K562 (cell line): ENCODE results near the gene NAGLU. TPM values are rescaled to one million over a fixed set of nuclear protein-coding genes. Genes with fewer than 3 reads are reported as not detected.
A peak's percentile ranks its signal among the peaks of the same experiment; 100 is the strongest.

Experiments used
- ATF7 ChIP-seq: fragments of 450-650 bp; IDR thresholded peaks from 2 replicates; pipeline ENCODE4 v1.7.1; 2014; ENCODE audit warnings: mild to moderate bottlenecking, moderate library complexity
- FOXK2 ChIP-seq, 2 experiments: fragments of 450-650 bp; IDR thresholded peaks in 1 of 2; conservative IDR thresholded peaks in 1 of 2; 2 replicates each; pipeline ENCODE4 v1.6.1; 2016; ENCODE audit warnings: low read depth in 2 of 2, mild to moderate bottlenecking in 1 of 2
- ID3 ChIP-seq, 2 experiments: fragments of 250-450 bp in 1 of 2; fragments of 450-650 bp in 1 of 2; sonication (Bioruptor Pico) in 1 of 2; IDR thresholded peaks; 2 replicates each; pipeline versions ENCODE4 v1.6.1 to v1.8.0; 2016 to 2021; ENCODE audit warnings: mild to moderate bottlenecking in 2 of 2, moderate library complexity in 2 of 2, missing compliant biosample characterization in 1 of 2, missing genetic modification characterization in 1 of 2
- MXI1 ChIP-seq: IDR thresholded peaks from 2 replicates; pipeline ENCODE4 v1.6.1; 2011; ENCODE audit warnings: low read depth, mild to moderate bottlenecking, improper control_type of control experiment, low read length
- NCOA6 ChIP-seq: fragments of 450-650 bp; IDR thresholded peaks from 2 replicates; pipeline ENCODE4 v1.6.1; 2017; ENCODE audit warnings: mild to moderate bottlenecking
- NFYB ChIP-seq: IDR thresholded peaks from 2 replicates; pipeline ENCODE4 v1.6.1; 2011; ENCODE audit warnings: mild to moderate bottlenecking, moderate library complexity; ENCODE audit not compliant: insufficient read length; ENCODE audit errors: extremely low read depth
- POLR2A ChIP-seq: fragments of 450-650 bp; conservative IDR thresholded peaks from 2 replicates; pipeline ENCODE4 v1.6.1; 2016
- POLR2H ChIP-seq: IDR thresholded peaks from 2 replicates; pipeline ENCODE4 v1.6.1; 2016; ENCODE audit warnings: missing genetic modification characterization, low read depth, mild to moderate bottlenecking, control low read depth, missing compliant biosample characterization, moderate library complexity
- RBFOX2 ChIP-seq: fragments of 200-400 bp; formaldehyde crosslinking; IDR thresholded peaks from 2 replicates; pipeline ENCODE4 v1.6.1; 2017; ENCODE audit warnings: low read depth, mild to moderate bottlenecking, low read length, moderate library complexity
- SMARCA4 ChIP-seq: fragments of 450-650 bp; IDR thresholded peaks from 2 replicates; pipeline ENCODE4 v1.6.1; 2016
- SRSF3 ChIP-seq: fragments of 200-400 bp; formaldehyde crosslinking; IDR thresholded peaks from 2 replicates; pipeline ENCODE4 v1.6.1; 2016; ENCODE audit warnings: mild to moderate bottlenecking, low read length, moderate library complexity; ENCODE audit not compliant: insufficient read depth
- STAT6 ChIP-seq: sonication (generic); formaldehyde crosslinking; IDR thresholded peaks from 2 replicates; pipeline ENCODE4 v1.8.1; 2023; ENCODE audit warnings: mild to moderate bottlenecking, missing genetic modification reagents
- THRB ChIP-seq: fragments of 450-650 bp; formaldehyde crosslinking; conservative IDR thresholded peaks from 2 replicates; pipeline ENCODE4 v1.4.0; 2022; ENCODE audit warnings: mild to moderate bottlenecking, missing genetic modification characterization
- ZNF197 ChIP-seq: fragments of 200-800 bp; sonication (Bioruptor generic); IDR thresholded peaks from 2 replicates; pipeline ENCODE4 v1.6.1; 2016; ENCODE audit warnings: low read depth, missing genetic modification characterization, missing compliant biosample characterization
- ZNF76 ChIP-seq: fragments of 250-450 bp; sonication (Bioruptor Pico); IDR thresholded peaks from 2 replicates; pipeline ENCODE4 v1.4.0; 2020; ENCODE audit warnings: mild to moderate bottlenecking, moderate library complexity, borderline replicate concordance
- polyA plus RNA-seq, 8 experiments: library from polyadenylated mRNA; depleted of rRNA in 4 of 8; stranded (reverse) in 5 of 8; unstranded in 3 of 8; fragments of >200 nt; fragmentation: Nextera tagmentation in 2 of 8; fragmentation: Illumina TruSeq in 1 of 8; extraction: Ambion mirVana in 2 of 8; extraction: Trizol in 1 of 8; gene quantifications; 2 replicates each; pipeline versions ENCODE4 v1.2.1 to v1.2.3, GENCODE V29; 2011 to 2014; ENCODE audit warnings: inconsistent platforms in 1 of 8, missing spikeins in 1 of 8
- total RNA-seq, 7 experiments: library from RNA; depleted of rRNA in 6 of 7; stranded (reverse); fragments of >200 nt in 6 of 7; fragmentation: Illumina TruSeq in 2 of 7; extraction: Trizol in 2 of 7; gene quantifications; 2 replicates each; pipeline versions ENCODE4 v1.2.1 to v1.2.3, GENCODE V29; 2011 to 2021; ENCODE audit warnings: low replicate concordance in 1 of 7
- TF ChIP-seq, protein P1 (sequence below): fragments of 250-450 bp; sonication (Bioruptor Pico); IDR thresholded peaks from 2 replicates; pipeline ENCODE4 v1.8.0; 2022; ENCODE audit warnings: inconsistent platforms, mild to moderate bottlenecking, moderate library complexity, borderline replicate concordance
- TF ChIP-seq, protein P2 (sequence below): conservative IDR thresholded peaks from 2 replicates; pipeline ENCODE4 v1.6.1; 2011; ENCODE audit warnings: low read depth, mild to moderate bottlenecking, low read length; ENCODE audit not compliant: control insufficient read depth

The NAGLU gene
- total and polyA plus RNA-seq, 9 of the 15 experiments (the other 6 are each of a cell fraction or from before 2014, with no cell fraction given): 0.04 to 21.5 (median 8.5) TPM

- TF ChIP-seq POLR2H (0 out of 2 replicates have a peak, but pooled peaks have one; percentile 8), ID3 (CRISPR knock-in tag; IDR thresholded peaks at IDR 0.05) (no peak), ID3 (tag; IDR thresholded peaks at IDR 0.05) (no peak), STAT6 (CRISPR knock-in tag) (no peak), SMARCA4 (no peak), RBFOX2 (peak; percentile 92), NCOA6 (no peak), MXI1 (peak; percentile 53; the same call in 1 of the 2 replicates), ZNF76 (CRISPR knock-in tag) (no peak), THRB (no peak), ZNF197 (CRISPR knock-in tag) (no peak), NFYB (peak; percentile 71), POLR2A (peak; percentile 78), SRSF3 (no peak), FOXK2 (conservative IDR thresholded peaks at IDR 0.05 in 1 of 2, IDR thresholded peaks at IDR 0.05 in 1 of 2; ENCODE audit: low read depth in 2 of 2) (peak in 1 of 2 experiments; percentile 41; a peak in 2 of 4 replicates), ATF7 (peak; percentile 32; the same call in 1 of the 2 replicates)
- TF ChIP-seq, protein P1, sequence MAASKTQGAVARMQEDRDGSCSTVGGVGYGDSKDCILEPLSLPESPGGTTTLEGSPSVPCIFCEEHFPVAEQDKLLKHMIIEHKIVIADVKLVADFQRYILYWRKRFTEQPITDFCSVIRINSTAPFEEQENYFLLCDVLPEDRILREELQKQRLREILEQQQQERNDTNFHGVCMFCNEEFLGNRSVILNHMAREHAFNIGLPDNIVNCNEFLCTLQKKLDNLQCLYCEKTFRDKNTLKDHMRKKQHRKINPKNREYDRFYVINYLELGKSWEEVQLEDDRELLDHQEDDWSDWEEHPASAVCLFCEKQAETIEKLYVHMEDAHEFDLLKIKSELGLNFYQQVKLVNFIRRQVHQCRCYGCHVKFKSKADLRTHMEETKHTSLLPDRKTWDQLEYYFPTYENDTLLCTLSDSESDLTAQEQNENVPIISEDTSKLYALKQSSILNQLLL (CRISPR knock-in tag): no peak
- TF ChIP-seq, protein P2, sequence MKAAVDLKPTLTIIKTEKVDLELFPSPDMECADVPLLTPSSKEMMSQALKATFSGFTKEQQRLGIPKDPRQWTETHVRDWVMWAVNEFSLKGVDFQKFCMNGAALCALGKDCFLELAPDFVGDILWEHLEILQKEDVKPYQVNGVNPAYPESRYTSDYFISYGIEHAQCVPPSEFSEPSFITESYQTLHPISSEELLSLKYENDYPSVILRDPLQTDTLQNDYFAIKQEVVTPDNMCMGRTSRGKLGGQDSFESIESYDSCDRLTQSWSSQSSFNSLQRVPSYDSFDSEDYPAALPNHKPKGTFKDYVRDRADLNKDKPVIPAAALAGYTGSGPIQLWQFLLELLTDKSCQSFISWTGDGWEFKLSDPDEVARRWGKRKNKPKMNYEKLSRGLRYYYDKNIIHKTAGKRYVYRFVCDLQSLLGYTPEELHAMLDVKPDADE: no peak
These were observed at the start of gene NAGLU (continued) for GRCh38 chr17:42536048-42536371.
